HG03060 (cell line): Measurements from ENCODE around the gene VSTM5.
"Not testable (repeated sequence)": the region's sequence is repeated elsewhere in the genome, so short reads cannot be mapped to it uniquely, and the experiment has no call there.

Source experiments
- ATAC-seq: cut with Tn5 transposase; IDR thresholded peaks from one replicate; pipeline ENCODE4 v1.9.1; 2021; ENCODE audit warnings: low read depth, moderate number of reproducible peaks; ENCODE audit not compliant: unreplicated experiment

VSTM5 gene, protein sequence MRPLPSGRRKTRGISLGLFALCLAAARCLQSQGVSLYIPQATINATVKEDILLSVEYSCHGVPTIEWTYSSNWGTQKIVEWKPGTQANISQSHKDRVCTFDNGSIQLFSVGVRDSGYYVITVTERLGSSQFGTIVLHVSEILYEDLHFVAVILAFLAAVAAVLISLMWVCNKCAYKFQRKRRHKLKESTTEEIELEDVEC

DNA sequence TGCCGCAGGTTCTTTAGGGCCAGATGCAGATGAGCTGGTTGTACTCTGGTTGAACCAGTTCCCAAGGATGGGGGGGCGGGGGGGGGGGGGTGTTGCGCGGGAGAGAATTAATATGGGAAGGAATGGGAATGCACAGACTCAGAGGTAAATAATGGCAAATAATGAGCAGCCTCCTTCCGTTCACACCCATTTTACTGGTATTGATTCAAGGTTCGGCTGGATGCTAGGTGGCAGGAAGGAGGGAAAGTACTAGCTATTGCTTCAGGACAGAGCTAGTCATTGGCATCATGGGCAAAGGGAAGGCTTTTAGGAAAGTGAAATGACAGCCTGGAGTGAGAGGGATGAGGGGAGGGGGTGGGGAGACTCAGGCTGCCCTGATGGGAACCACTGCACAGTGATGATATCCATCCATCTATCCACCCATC is at the start of gene VSTM5:
Gene VSTM5, minus strand, starts transcription at position 25 of the 425 bp plus-strand sequence. CDS start 116 bp downstream, outside the sequence.
- ATAC-seq: no peak

- ATAC-seq: peak; percentile 44
Measured at GRCh38 chr11:93895106-93895862, 44.9 kb upstream of the VSTM5 start.

GRCh38 chr11:93890391-93891051 is 40.1 kb upstream of the VSTM5 start:
- no peak for ATAC-seq

GRCh38 chr11:93887111-93887510 is 36.7 kb upstream of the VSTM5 start:
- ATAC-seq: no peak

DNA sequence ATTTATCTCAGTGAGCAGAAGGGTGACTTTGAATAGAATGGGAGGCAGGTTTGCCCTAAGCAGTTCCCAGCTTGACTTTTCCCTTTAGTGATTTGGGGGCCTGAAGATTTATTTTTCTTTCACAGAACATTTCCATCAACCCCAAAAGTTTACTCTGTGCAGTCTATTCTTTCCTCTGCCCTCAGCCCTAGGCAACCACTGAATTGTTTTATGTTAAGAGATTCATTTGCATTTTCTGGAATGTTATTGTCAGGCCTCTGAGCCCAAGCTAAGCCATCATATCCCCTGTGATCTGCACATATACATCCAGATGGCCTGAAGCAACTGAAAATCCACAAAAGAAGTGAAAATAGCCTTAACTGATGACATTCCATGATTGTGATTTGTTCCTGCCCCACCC is 28.7 kb upstream of the VSTM5 start:
- not testable (repeated sequence) for ATAC-seq

- no peak for ATAC-seq
Measured at GRCh38 chr11:93875637-93876036, 25.2 kb upstream of the VSTM5 start.

DNA sequence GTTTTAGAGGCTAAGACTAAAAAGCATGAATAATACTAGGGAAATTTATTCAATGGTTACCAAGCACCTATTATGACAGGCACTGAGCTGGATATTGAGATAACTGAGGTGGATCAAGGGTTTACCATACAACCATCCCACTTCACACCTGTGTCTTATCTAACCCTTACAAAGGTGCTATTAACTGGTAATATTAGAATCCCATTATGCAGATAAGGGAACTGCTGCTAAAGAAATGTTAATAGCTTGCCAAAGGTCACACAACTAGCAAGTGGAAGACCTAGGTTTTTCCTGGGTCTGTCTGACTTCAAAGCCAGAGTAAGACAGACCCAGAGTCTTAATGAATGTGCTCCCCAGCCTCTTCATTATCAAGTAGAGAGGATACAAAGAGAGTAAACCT is 21.1 kb upstream of the VSTM5 start:
- no peak for ATAC-seq

GRCh38 chr11:93870616-93871015 is 20.2 kb upstream of the VSTM5 start:
- no peak for ATAC-seq

- ATAC-seq: no peak
Measured at GRCh38 chr11:93869830-93870229, 19.4 kb upstream of the VSTM5 start.

- not testable (repeated sequence) for ATAC-seq
Measured at GRCh38 chr11:93868404-93868803, 18.0 kb upstream of the VSTM5 start.

- ATAC-seq: no peak
Measured at GRCh38 chr11:93861808-93862207, 11.4 kb upstream of the VSTM5 start.

- no peak for ATAC-seq
Measured at GRCh38 chr11:93858121-93858775, 7.8 kb upstream of the VSTM5 start.

DNA sequence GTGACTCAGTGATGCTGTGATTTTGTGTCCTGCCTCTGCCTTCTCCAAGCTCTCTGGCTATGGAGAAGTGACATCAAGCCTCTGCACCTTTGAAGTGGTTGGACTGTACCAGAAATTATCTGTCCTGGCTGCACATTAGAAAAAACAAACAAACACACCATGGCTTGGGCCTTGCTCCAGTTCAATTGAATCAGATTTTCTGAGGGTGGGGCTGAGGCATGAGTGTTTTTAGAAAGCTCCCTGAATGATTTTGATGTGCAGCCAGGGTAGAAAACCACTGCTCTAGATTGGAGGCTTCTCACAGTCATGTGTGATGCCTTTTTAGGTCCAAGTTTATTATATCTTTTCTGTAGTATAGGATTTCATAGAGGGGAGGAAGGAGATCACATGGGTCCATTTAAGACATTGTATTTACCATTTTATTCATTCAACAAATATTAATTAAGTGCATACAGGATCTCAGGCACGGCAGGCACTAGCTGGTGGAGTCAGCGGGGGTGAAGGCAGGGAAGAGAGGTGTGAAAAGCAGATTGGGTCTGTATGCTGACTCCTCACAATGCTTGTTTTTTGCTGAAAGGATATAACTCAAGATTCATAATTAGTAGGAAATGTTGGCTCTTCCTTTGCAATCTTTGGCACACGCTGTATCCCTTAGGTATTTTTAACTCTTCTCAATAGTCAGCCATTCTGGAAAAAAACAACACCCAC is 7.1 kb upstream of the VSTM5 start:
- no peak for ATAC-seq

DNA sequence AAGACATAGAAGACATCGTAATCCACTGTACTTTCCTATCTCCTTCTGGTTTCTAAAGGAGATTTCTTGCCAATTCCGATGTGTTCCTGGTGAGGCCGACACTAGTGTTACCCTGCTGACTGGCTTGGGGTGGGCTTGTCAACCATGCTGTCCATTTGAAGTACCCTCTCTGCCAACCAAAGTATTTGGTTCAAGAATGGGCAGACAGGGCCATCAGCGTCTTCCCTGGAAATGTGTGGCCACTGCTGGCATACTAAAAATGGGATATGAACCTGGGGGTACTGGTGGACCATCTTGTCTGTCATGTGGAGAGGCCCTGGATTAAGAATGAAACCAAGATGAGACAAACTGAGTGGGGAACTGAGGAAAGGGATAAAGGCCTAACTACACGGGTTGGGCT is 1.8 kb upstream of the VSTM5 start:
- ATAC-seq: no peak

- ATAC-seq: no peak
Measured at GRCh38 chr11:93849751-93850593, 446 bp downstream of the VSTM5 start.

- no peak for ATAC-seq
Measured at GRCh38 chr11:93849201-93849600, 1.2 kb downstream of the VSTM5 start.

GRCh38 chr11:93846411-93846810 is 4.0 kb downstream of the VSTM5 start:
- ATAC-seq: no peak

GRCh38 chr11:93845181-93846092 is 5.0 kb downstream of the VSTM5 start:
- no peak for ATAC-seq

GRCh38 chr11:93844568-93844967 is 5.8 kb downstream of the VSTM5 start:
- no peak for ATAC-seq
